IMR-90 (cell line): ENCODE measurements around the gene TAGAP. TPM values are rescaled to one million over a fixed set of nuclear protein-coding genes. Genes with fewer than 3 reads are reported as not detected.
"Not testable (repeated sequence)": the region's sequence is repeated elsewhere in the genome, so short reads cannot be mapped to it uniquely, and the experiment has no call there.

ENCODE experiments used
- ATAC-seq: fragments of 200-7000 bp; cut with Tn5 transposase; 2 replicates; pipeline ENCODE4 v1.9.1; 2020; ENCODE audit warnings: low read depth, mild to moderate bottlenecking, moderate library complexity
- BruUV-seq: library from RNA; stranded (reverse); fragments of 400-500 nt; replicated peaks from 2 replicates; lab custom pipeline; 2021; lab: Mats Ljungman, UMichigan
- CTCF ChIA-PET: fragments of 300-600 bp; formaldehyde crosslinking; extraction: SDS; loops from one replicate; lab custom pipeline; 2021; ENCODE audit warnings: antibody characterized with exemption; lab: Yijun Ruan, JAX
- POLR2A ChIA-PET: fragments of 300-600 bp; sonication (Branson Sonifier 250); formaldehyde crosslinking; loops from one replicate; lab custom pipeline; 2022; ENCODE audit warnings: antibody characterized with exemption; ENCODE audit not compliant: unreplicated experiment; lab: Charles Lee
- DNase-seq: peaks from one replicate; pipeline ENCODE4 v3.0.0; 2013
- H2AFZ ChIP-seq: replicated peaks from 2 replicates; pipeline ENCODE3; 2013; ENCODE audit warnings: low read length, mild to moderate bottlenecking; ENCODE audit not compliant: poor library complexity
- H2AK5ac ChIP-seq: 2 replicates; pipeline ENCODE4 v1.6.1; 2013; ENCODE audit warnings: low read depth, low read length, inconsistent platforms
- H2AK9ac ChIP-seq: replicated peaks from 2 replicates; pipeline ENCODE3; 2013; ENCODE audit warnings: mild to moderate bottlenecking, low read depth, low read length, moderate library complexity; ENCODE audit not compliant: poor library complexity
- H2BK120ac ChIP-seq: 2 replicates; pipeline ENCODE4 v1.6.1; 2013; ENCODE audit warnings: low read depth, low read length, inconsistent platforms
- H2BK15ac ChIP-seq: 3 replicates; pipeline ENCODE4 v1.6.1; 2013; ENCODE audit warnings: low read depth, low read length, inconsistent platforms
- H2BK20ac ChIP-seq: 2 replicates; pipeline ENCODE4 v1.6.1; 2013; ENCODE audit warnings: low read depth, mild to moderate bottlenecking, inconsistent platforms, low read length, moderate library complexity
- H2BK5ac ChIP-seq: 2 replicates; pipeline ENCODE4 v1.6.1; 2013; ENCODE audit warnings: mild to moderate bottlenecking, low read depth, low read length, inconsistent platforms; ENCODE audit not compliant: poor library complexity, severe bottlenecking
- H3K14ac ChIP-seq: replicated peaks from 2 replicates; pipeline ENCODE4 v1.6.1; 2013; ENCODE audit warnings: low read depth, low read length, inconsistent platforms
- H3K18ac ChIP-seq: 2 replicates; pipeline ENCODE4 v1.6.1; 2013; ENCODE audit warnings: low read depth, low read length, control low read depth
- H3K23ac ChIP-seq: 2 replicates; pipeline ENCODE4 v1.6.1; 2013; ENCODE audit warnings: low read depth, low read length, inconsistent platforms
- H3K27ac ChIP-seq: 2 replicates; pipeline ENCODE4 v1.5.1; 2013; ENCODE audit warnings: mild to moderate bottlenecking, control low read depth, low read length; ENCODE audit not compliant: insufficient read depth
- H3K27me3 ChIP-seq: 2 replicates; pipeline ENCODE4 v1.6.1; 2013; ENCODE audit warnings: low read length; ENCODE audit not compliant: control insufficient read depth, insufficient read depth
- H3K36me3 ChIP-seq: 2 replicates; pipeline ENCODE4 v1.6.1; 2013; ENCODE audit warnings: low read length, mixed read lengths; ENCODE audit not compliant: control insufficient read depth, insufficient read depth
- H3K4ac ChIP-seq: 2 replicates; pipeline ENCODE4 v1.6.1; 2013; ENCODE audit warnings: low read depth, low read length, inconsistent platforms
- H3K4me1 ChIP-seq: 2 replicates; pipeline ENCODE4 v1.6.1; 2013; ENCODE audit warnings: low read length, mixed read lengths; ENCODE audit not compliant: control insufficient read depth, insufficient read depth
- H3K4me2 ChIP-seq: 2 replicates; pipeline ENCODE4 v1.6.1; 2013; ENCODE audit warnings: low read depth, mild to moderate bottlenecking, control low read depth, low read length, moderate library complexity
- H3K4me3 ChIP-seq: 2 replicates; pipeline ENCODE4 v1.5.1; 2013; ENCODE audit warnings: low read depth, mild to moderate bottlenecking, control low read depth, low read length, moderate library complexity; ENCODE audit not compliant: insufficient read depth
- H3K56ac ChIP-seq: 2 replicates; pipeline ENCODE4 v1.6.1; 2013; ENCODE audit warnings: low read length, inconsistent platforms; ENCODE audit not compliant: insufficient read depth; ENCODE audit errors: extremely low read depth
- H3K79me1 ChIP-seq, 2 experiments: 2 replicates each; pipeline ENCODE4 v1.6.1; 2013; ENCODE audit warnings: low read length in 2 of 2, inconsistent platforms in 1 of 2, low read depth in 1 of 2
- H3K9ac ChIP-seq: 2 replicates; pipeline ENCODE4 v1.6.1; 2013; ENCODE audit warnings: low read depth, low read length, control low read depth
- H3K9me1 ChIP-seq: 2 replicates; pipeline ENCODE4 v1.6.1; 2013; ENCODE audit warnings: low read length, inconsistent platforms; ENCODE audit not compliant: insufficient read depth
- H3K9me3 ChIP-seq: 2 replicates; pipeline ENCODE4 v1.6.1; 2013; ENCODE audit warnings: low read length; ENCODE audit not compliant: control insufficient read depth, insufficient read depth
- H4K20me1 ChIP-seq: 2 replicates; pipeline ENCODE4 v1.6.1; 2013; ENCODE audit warnings: low read length, inconsistent platforms; ENCODE audit not compliant: insufficient read depth
- H4K5ac ChIP-seq: 2 replicates; pipeline ENCODE4 v1.6.1; 2013; ENCODE audit warnings: mild to moderate bottlenecking, low read depth, low read length, control low read depth
- H4K8ac ChIP-seq, 2 experiments: 2 replicates each; pipeline ENCODE4 v1.6.1; 2013; ENCODE audit warnings: low read depth in 2 of 2, low read length in 2 of 2, control low read depth in 1 of 2, inconsistent platforms in 1 of 2
- H4K91ac ChIP-seq: 2 replicates; pipeline ENCODE4 v1.6.1; 2013; ENCODE audit warnings: low read depth, low read length, inconsistent platforms; ENCODE audit not compliant: insufficient read depth
- WGBS, 2 experiments: methylation state at CpG; one replicate each; pipeline versions ENCODE4 v1.1.5 to v1.1.7; 2013; ENCODE audit warnings: missing lambda C conversion rate in 2 of 2; ENCODE audit not compliant: insufficient read length in 1 of 2; ENCODE audit errors: extremely low coverage in 2 of 2; 5-methylcytosine and 5-hydroxymethylcytosine counted together
- dilution Hi-C: fragments of 300-500 bp; cut with HindIII; formaldehyde crosslinking; loops from one replicate; pipeline ENCODE4 v1.14.3; 2018; ENCODE audit warnings: low sequenced_read_pairs; ENCODE audit not compliant: unreplicated experiment
- in situ Hi-C: fragments of 300-500 bp; cut with MboI; formaldehyde crosslinking; loops from 3 replicates; pipeline ENCODE4 v1.14.3; 2019; ENCODE audit warnings: low sequenced_read_pairs, inconsistent platforms, mixed read lengths
- intact Hi-C: fragments of 100-400 bp; cut with micrococcal nuclease; formaldehyde crosslinking; loops from 2 replicates; pipeline ENCODE4 v1.10.0; 2022
- polyA plus RNA-seq, 3 experiments: library from polyadenylated mRNA; depleted of rRNA; stranded (reverse); fragments of >200 nt; gene quantifications; 2 replicates each; pipeline ENCODE4 v1.2.3, GENCODE V29; 2012; ENCODE audit warnings: low replicate concordance in 1 of 3
- total RNA-seq: library from RNA; depleted of rRNA; stranded (reverse); fragments of >200 nt; gene quantifications from 2 replicates; pipeline ENCODE4 v1.2.3, GENCODE V29; 2012

TAGAP gene
- total and polyA plus RNA-seq, 2 of the 4 experiments (the other 2 are of a cell fraction) = not detected

DNA sequence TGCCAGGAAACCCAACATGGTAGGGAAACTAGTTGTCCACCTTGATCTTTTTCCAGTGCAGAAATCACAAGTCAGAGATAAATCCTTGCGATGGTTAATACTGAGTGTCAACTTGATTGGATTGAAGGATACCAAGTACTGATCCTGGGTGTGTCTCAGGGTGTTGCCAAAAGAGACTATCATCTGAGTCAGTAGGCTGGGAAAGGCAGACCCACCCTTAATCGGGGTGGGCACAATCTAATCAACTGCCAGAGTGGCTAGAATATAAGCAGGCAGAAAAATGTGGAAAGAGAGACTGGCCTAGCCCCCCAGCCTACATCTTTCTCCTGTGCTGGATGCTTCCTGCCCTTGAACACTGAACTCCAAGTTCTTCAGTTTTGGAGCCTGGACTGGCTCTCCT lies 55.1 kb downstream of the TAGAP start:
- H3K9me3 ChIP-seq, H2BK5ac ChIP-seq, ATAC-seq, H3K4me2 ChIP-seq, in situ Hi-C loops, H2AFZ ChIP-seq, DNase-seq, BruUV-seq, H3K4ac ChIP-seq, H3K4me3 ChIP-seq, H3K79me1 ChIP-seq, H2BK20ac ChIP-seq, dilution Hi-C loops, H3K23ac ChIP-seq, H3K36me3 ChIP-seq, H4K8ac ChIP-seq, H3K9ac ChIP-seq, intact Hi-C loops, H3K18ac ChIP-seq, H3K14ac ChIP-seq, H3K56ac ChIP-seq, H4K5ac ChIP-seq, H4K91ac ChIP-seq, POLR2A ChIA-PET, H2AK5ac ChIP-seq, H3K27me3 ChIP-seq, H2AK9ac ChIP-seq, H3K9me1 ChIP-seq, H3K4me1 ChIP-seq, H3K27ac ChIP-seq, H2BK120ac ChIP-seq, CTCF ChIA-PET, H2BK15ac ChIP-seq, H4K20me1 ChIP-seq: not testable (repeated sequence)
- WGBS, 2 experiments = no CpG with 5 or more reads among the region's 2 CpGs
